Measurements from ENCODE around the gene PGAP2. TPM values are rescaled to one million over a fixed set of nuclear protein-coding genes. Genes with fewer than 3 reads are reported as not detected.
"Not testable (repeated sequence)": the region's sequence is repeated elsewhere in the genome, so short reads cannot be mapped to it uniquely, and the experiment has no call there.

PGAP2 gene
- total RNA-seq, 1 donor = 15.2 TPM

GRCh38 chr11:3808861-3809623 is 682 bp downstream of the PGAP2 start:
- DNase-seq (ENCODE audit: low read depth) = peak; percentile 55
- peak overlapping the region; percentile 80 for H3K4me3 ChIP-seq (ENCODE audit: low read depth, low read length)
- TF ChIP-seq CTCF (IDR thresholded peaks at IDR 0.05; ENCODE audit: insufficient read depth, low read length) = peak; percentile 42

GRCh38 chr11:3809624-3809928 is 1.2 kb downstream of the PGAP2 start:
- no peak for DNase-seq (ENCODE audit: low read depth)
- no peak for TF ChIP-seq CTCF (IDR thresholded peaks at IDR 0.05; ENCODE audit: insufficient read depth, low read length)
- no peak overlapping the region for H3K4me3 ChIP-seq (ENCODE audit: low read depth, low read length)

- no peak for TF ChIP-seq CTCF (IDR thresholded peaks at IDR 0.05; ENCODE audit: insufficient read depth, low read length)
- no peak overlapping the region for H3K4me3 ChIP-seq (ENCODE audit: low read depth, low read length)
- DNase-seq (ENCODE audit: low read depth) = no peak
Measured at GRCh38 chr11:3810446-3810845, 2.1 kb downstream of the PGAP2 start.

- no peak overlapping the region for H3K4me3 ChIP-seq (ENCODE audit: low read depth, low read length)
- peak; percentile 30 for DNase-seq (ENCODE audit: low read depth)
- TF ChIP-seq CTCF (IDR thresholded peaks at IDR 0.05; ENCODE audit: insufficient read depth, low read length) = no peak
Measured at GRCh38 chr11:3810951-3811350, 2.6 kb downstream of the PGAP2 start.

GRCh38 chr11:3814832-3815231 is 6.5 kb downstream of the PGAP2 start:
- DNase-seq (ENCODE audit: low read depth); H3K4me3 ChIP-seq (ENCODE audit: low read depth, low read length): not testable (repeated sequence)

- TF ChIP-seq CTCF (IDR thresholded peaks at IDR 0.05; ENCODE audit: insufficient read depth, low read length) = no peak
- no peak overlapping the region for H3K4me3 ChIP-seq (ENCODE audit: low read depth, low read length)
Measured at GRCh38 chr11:3815845-3816244, 7.5 kb downstream of the PGAP2 start.

GRCh38 chr11:3816673-3817072 is 8.3 kb downstream of the PGAP2 start:
- TF ChIP-seq CTCF (IDR thresholded peaks at IDR 0.05; ENCODE audit: insufficient read depth, low read length) = no peak

More at GRCh38 chr11:3815845-3816244, 7.5 kb downstream of the PGAP2 start:
- no peak for DNase-seq (ENCODE audit: low read depth)

More at GRCh38 chr11:3816673-3817072, 8.3 kb downstream of the PGAP2 start:
- DNase-seq (ENCODE audit: low read depth) = no peak
- H3K4me3 ChIP-seq (ENCODE audit: low read depth, low read length) = no peak overlapping the region
